Activated CD8-positive, alpha-beta T cell treated with anti-CD3 and anti-CD28 coated beads, Interleukin-2, amount 10 ng/mL, durations not matched to agents 7 days and 5 days (primary cell): ENCODE results near the gene TBC1D22A. TPM values are rescaled to one million over a fixed set of nuclear protein-coding genes. Genes with fewer than 3 reads are reported as not detected.

Experiments used
- ATAC-seq: fragments of 150-1000 bp; cut with Tn5 transposase; one replicate; pipeline ENCODE4 v1.10.0; 2021; ENCODE audit warnings: moderate library complexity
- CTCF ChIA-PET: fragments of 350-600 bp; sonication (Branson Sonifier 250); formaldehyde crosslinking; loops from one replicate; lab custom pipeline; 2021; ENCODE audit warnings: antibody characterized with exemption; lab: Charles Lee
- POLR2A ChIA-PET: fragments of 350-600 bp; sonication (Branson Sonifier 250); formaldehyde crosslinking; loops from one replicate; lab custom pipeline; 2021; ENCODE audit warnings: antibody characterized with exemption; lab: Charles Lee
- DNase-seq: peaks from one replicate; pipeline ENCODE4 v3.0.0-alpha.2; 2020
- H3K27ac Mint-ChIP-seq: one replicate; pipeline ENCODE4 v1.8.0; 2021; ENCODE audit warnings: mild to moderate bottlenecking, mixed read lengths
- H3K27me3 Mint-ChIP-seq: one replicate; pipeline ENCODE4 v1.8.0; 2021; ENCODE audit warnings: low read depth, mixed read lengths
- H3K36me3 Mint-ChIP-seq: one replicate; pipeline ENCODE4 v1.8.0; 2021; ENCODE audit warnings: low read depth, mixed read lengths
- H3K4me1 Mint-ChIP-seq: one replicate; pipeline ENCODE4 v1.8.0; 2021; ENCODE audit warnings: low read depth, mixed read lengths
- H3K4me3 Mint-ChIP-seq: one replicate; pipeline ENCODE4 v1.8.0; 2021; ENCODE audit warnings: mild to moderate bottlenecking, mixed read lengths
- H3K9me3 Mint-ChIP-seq: one replicate; pipeline ENCODE4 v1.8.0; 2022; ENCODE audit warnings: mixed read lengths; ENCODE audit not compliant: insufficient read depth
- total RNA-seq, 2 experiments: library from RNA; stranded (reverse); gene quantifications; one replicate each; pipeline ENCODE4 v1.2.3, GENCODE V29; 2021

TBC1D22A gene
- total RNA-seq, 2 experiments from 2014 or later, result 34.1 to 38.7 TPM

DNA sequence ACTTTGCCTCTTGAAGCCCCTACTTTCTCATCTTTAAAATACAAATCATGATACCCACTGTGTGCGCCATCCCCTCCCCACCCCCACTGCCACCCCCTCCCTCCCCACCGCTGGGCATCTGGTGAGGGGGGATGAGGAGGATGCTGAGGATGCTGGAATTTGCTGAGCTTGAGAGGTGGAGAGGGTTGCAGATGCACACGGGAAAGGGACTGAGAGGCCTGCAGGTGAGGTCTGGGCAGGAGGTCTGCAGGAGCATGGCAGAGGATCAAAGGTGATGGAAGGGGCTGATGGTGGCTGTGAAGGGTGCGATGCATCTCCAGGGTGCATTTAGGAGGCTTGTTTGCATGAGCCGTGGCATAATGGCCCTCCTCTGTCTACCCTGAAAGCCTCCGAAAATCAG lies 7.6 kb upstream of the TBC1D22A start:
- POLR2A ChIA-PET, result no interaction called here

GRCh38 chr22:46755525-46755924 lies 6.9 kb upstream of the TBC1D22A start:
- ChIA-PET POLR2A (no interaction called here), CTCF (interaction anchor here (4.3 kb wide), 1 partner anchor 47 kb away, joined by 88 read pairs; no protein-coding TSS in a partner anchor)
- H3K4me3 Mint-ChIP-seq, result no peak overlapping the region
- H3K27me3 Mint-ChIP-seq, result no peaks in the 10 kb centered on the region
- H3K36me3 Mint-ChIP-seq, result peaks cover 14% of the 10 kb centered on the region
- DNase-seq (no peak), ATAC-seq (no peak)
- peaks cover 16% of the 10 kb centered on the region for H3K4me1 Mint-ChIP-seq
- H3K27ac Mint-ChIP-seq, result no peak overlapping the region
- peaks cover 7% of the 10 kb centered on the region for H3K9me3 Mint-ChIP-seq

More for the DNA sequence above, 7.6 kb upstream of the TBC1D22A start:
- H3K27ac Mint-ChIP-seq, result no peak overlapping the region
- no peaks in the 10 kb centered on the region for H3K27me3 Mint-ChIP-seq
- H3K36me3 Mint-ChIP-seq, result peaks cover 11% of the 10 kb centered on the region
- no peak for DNase-seq
- H3K4me3 Mint-ChIP-seq, result no peak overlapping the region
- CTCF ChIA-PET, result no interaction called here
- ATAC-seq, result no peak
- H3K4me1 Mint-ChIP-seq, result peaks cover 23% of the 10 kb centered on the region
- H3K9me3 Mint-ChIP-seq, result peaks cover 7% of the 10 kb centered on the region

- no peak for DNase-seq
- no peak overlapping the region for H3K4me3 Mint-ChIP-seq
- ChIA-PET POLR2A (interaction anchor here (0.6 kb wide), 1 partner anchor 35 kb away, joined by 3 read pairs; no protein-coding TSS in a partner anchor), CTCF (interaction anchor here (0.8 to 4.3 kb wide), 4 partner anchors 35 to 193 kb away, joined by 3 to 88 read pairs (median 7); no protein-coding TSS in a partner anchor)
- H3K4me1 Mint-ChIP-seq, result peaks cover 18% of the 10 kb centered on the region
- no peak for ATAC-seq
- H3K27me3 Mint-ChIP-seq, result no peaks in the 10 kb centered on the region
- peaks cover 7% of the 10 kb centered on the region for H3K9me3 Mint-ChIP-seq
- peaks cover 14% of the 10 kb centered on the region for H3K36me3 Mint-ChIP-seq
- H3K27ac Mint-ChIP-seq, result no peak overlapping the region
Measured at GRCh38 chr22:46756097-46756496, 6.4 kb upstream of the TBC1D22A start.

DNA sequence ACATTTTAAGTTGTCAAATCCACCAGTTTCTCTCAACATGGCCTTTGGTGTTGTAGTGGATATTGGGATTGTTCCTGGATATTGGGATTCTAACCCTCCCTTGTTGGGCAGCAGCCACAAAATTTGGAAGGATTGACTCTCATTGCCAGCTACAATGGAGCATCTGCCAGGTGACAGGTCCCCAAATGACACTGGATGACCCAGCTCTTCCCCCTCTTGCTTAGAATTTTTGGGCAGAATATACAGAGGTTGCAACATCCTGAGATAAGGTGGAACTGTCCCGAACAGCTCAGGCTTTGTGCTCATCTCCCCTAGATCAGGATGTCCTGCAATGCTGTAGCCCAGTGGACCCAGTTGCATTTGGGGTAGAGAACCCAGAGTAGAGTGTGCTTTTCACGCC lies 5.3 kb upstream of the TBC1D22A start:
- Mint-ChIP-seq H3K9me3 (peaks cover 7% of the 10 kb centered on the region), H3K4me1 (peaks cover 24% of the 10 kb centered on the region), H3K36me3 (peaks cover 16% of the 10 kb centered on the region), H3K27me3 (no peaks in the 10 kb centered on the region), H3K27ac (no peak overlapping the region), H3K4me3 (no peak overlapping the region)
- ATAC-seq (no peak), DNase-seq (no peak)
- POLR2A ChIA-PET, result interaction anchor here (1.0 to 1.3 kb wide), 2 partner anchors 8 to 46 kb away, joined by 3 read pairs; no protein-coding TSS in a partner anchor
- CTCF ChIA-PET, result interaction anchor here (1.6 to 4.3 kb wide), 3 partner anchors 34 to 46 kb away, joined by 7 to 88 read pairs (median 7); no protein-coding TSS in a partner anchor

- H3K27me3 Mint-ChIP-seq, result no peaks in the 10 kb centered on the region
- no peak overlapping the region for H3K4me3 Mint-ChIP-seq
- POLR2A ChIA-PET, result interaction anchor here (0.6 to 1.4 kb wide), 7 partner anchors 8 to 45 kb away, joined by 3 to 5 read pairs (median 3); no protein-coding TSS in a partner anchor
- H3K9me3 Mint-ChIP-seq, result peaks cover 7% of the 10 kb centered on the region
- H3K27ac Mint-ChIP-seq, result no peak overlapping the region
- H3K36me3 Mint-ChIP-seq, result peaks cover 23% of the 10 kb centered on the region
- CTCF ChIA-PET, result interaction anchor here (0.8 to 4.3 kb wide), 23 partner anchors 9 to 722 kb away, joined by 3 to 88 read pairs (median 8); no protein-coding TSS in a partner anchor
- no peak for DNase-seq
- no peak for ATAC-seq
- H3K4me1 Mint-ChIP-seq, result peaks cover 28% of the 10 kb centered on the region
Measured at GRCh38 chr22:46758121-46758520, 4.3 kb upstream of the TBC1D22A start.

DNA sequence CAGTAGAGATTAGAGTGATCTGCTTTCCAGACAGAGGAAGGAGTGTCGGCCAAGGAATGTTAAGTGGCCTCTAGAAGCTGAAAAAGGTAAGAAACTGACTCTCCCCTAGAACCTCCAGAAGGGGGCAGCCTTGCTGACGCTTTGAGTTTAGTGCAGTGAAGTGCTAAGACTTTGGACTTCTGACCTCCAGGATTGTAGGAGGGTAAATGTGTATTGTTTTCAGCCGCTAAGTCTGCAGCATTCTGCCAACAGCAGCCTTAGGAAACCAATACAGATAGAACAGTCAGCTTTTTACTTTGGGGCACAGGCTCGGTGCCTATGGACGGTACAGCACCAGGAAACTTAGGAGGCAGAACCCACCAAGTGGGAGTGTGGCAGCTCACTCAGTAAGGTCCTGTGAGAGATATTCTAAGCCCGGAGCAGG lies 3.6 kb upstream of the TBC1D22A start:
- ChIA-PET CTCF (interaction anchor here (0.8 to 4.3 kb wide), 26 partner anchors 8 to 254 kb away, joined by 3 to 88 read pairs (median 8); no protein-coding TSS in a partner anchor), POLR2A (interaction anchor here (0.6 to 1.4 kb wide), 6 partner anchors 9 to 44 kb away, joined by 3 to 5 read pairs (median 3); no protein-coding TSS in a partner anchor)
- peak; percentile 71 for DNase-seq
- Mint-ChIP-seq H3K4me1 (peaks cover 35% of the 10 kb centered on the region), H3K36me3 (peaks cover 25% of the 10 kb centered on the region), H3K4me3 (no peak overlapping the region), H3K9me3 (peaks cover 7% of the 10 kb centered on the region), H3K27ac (no peak overlapping the region), H3K27me3 (no peaks in the 10 kb centered on the region)
- ATAC-seq, result no peak

- no peaks in the 10 kb centered on the region for H3K27me3 Mint-ChIP-seq
- peak overlapping the region; percentile 100 for H3K4me3 Mint-ChIP-seq
- ChIA-PET CTCF (interaction anchor here (1.2 to 1.5 kb wide), 4 partner anchors 10 to 42 kb away, joined by 3 to 11 read pairs (median 4); no protein-coding TSS in a partner anchor), POLR2A (interaction anchor here (3.1 kb wide), 1 partner anchor 11 kb away, joined by 33 read pairs; no protein-coding TSS in a partner anchor)
- peaks cover 7% of the 10 kb centered on the region for H3K9me3 Mint-ChIP-seq
- no peak for ATAC-seq
- peaks cover 48% of the 10 kb centered on the region for H3K4me1 Mint-ChIP-seq
- DNase-seq, result no peak
- peak overlapping the region; percentile 83 for H3K27ac Mint-ChIP-seq
- peaks cover 34% of the 10 kb centered on the region for H3K36me3 Mint-ChIP-seq
Measured at GRCh38 chr22:46761017-46761416, 1.4 kb upstream of the TBC1D22A start.

- Mint-ChIP-seq H3K27ac (peak overlapping the region; percentile 99), H3K27me3 (no peaks in the 10 kb centered on the region), H3K9me3 (peaks cover 2% of the 10 kb centered on the region), H3K36me3 (peaks cover 29% of the 10 kb centered on the region), H3K4me1 (peaks cover 47% of the 10 kb centered on the region), H3K4me3 (peak overlapping the region; percentile 100)
- ChIA-PET CTCF (interaction anchor here (1.2 to 4.6 kb wide), 12 partner anchors 9 to 198 kb away, joined by 3 to 38 read pairs (median 5); no protein-coding TSS in a partner anchor), POLR2A (interaction anchor here (0.6 to 3.1 kb wide), 13 partner anchors 12 to 1112 kb away, joined by 3 to 33 read pairs (median 6); no protein-coding TSS in a partner anchor)
- no peak for ATAC-seq
- DNase-seq, result no peak
Measured at GRCh38 chr22:46761539-46762237, 762 bp upstream of the TBC1D22A start.

- CTCF ChIA-PET, result interaction anchor here (1.2 to 4.6 kb wide), 9 partner anchors 11 to 199 kb away, joined by 3 to 38 read pairs (median 5); no protein-coding TSS in a partner anchor
- peak; percentile 46 for ATAC-seq
- DNase-seq, result peak; percentile 62
- H3K9me3 Mint-ChIP-seq, result no peaks in the 10 kb centered on the region
- peaks cover 34% of the 10 kb centered on the region for H3K36me3 Mint-ChIP-seq
- peak overlapping the region; percentile 100 for H3K4me3 Mint-ChIP-seq
- POLR2A ChIA-PET, result interaction anchor here (0.6 to 3.1 kb wide), 18 partner anchors 9 to 1336 kb away, joined by 3 to 33 read pairs (median 5); no protein-coding TSS in a partner anchor
- H3K4me1 Mint-ChIP-seq, result peaks cover 60% of the 10 kb centered on the region
- peak overlapping the region; percentile 99 for H3K27ac Mint-ChIP-seq
- H3K27me3 Mint-ChIP-seq, result no peaks in the 10 kb centered on the region
Measured at GRCh38 chr22:46763051-46763705, 728 bp downstream of the TBC1D22A start.

DNA sequence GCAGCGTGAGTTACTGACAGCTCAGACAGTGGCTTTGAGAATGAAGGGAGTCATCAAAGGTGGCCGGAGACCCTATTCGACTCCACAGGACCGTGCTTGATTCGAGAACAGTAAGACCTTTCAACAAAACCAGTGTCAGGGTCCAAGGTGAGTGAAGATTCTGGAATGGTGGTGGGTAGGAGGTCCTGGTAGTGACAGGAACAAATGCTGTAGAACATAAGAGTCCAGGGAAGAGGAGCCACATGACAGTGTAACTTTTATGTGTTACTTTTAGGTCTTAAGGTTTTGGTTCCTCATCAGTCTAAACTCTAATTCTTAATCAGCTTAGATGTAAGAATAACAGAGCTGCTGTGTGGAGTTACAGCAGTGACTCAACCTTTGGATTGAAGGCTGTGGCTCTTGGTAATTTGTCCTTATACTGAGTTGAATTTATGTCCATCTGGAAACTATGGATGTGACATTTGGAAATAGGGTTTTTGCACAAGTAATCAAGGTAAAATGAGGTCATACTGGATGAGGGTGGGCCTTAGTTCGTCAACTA lies 1.8 kb downstream of the TBC1D22A start:
- Mint-ChIP-seq H3K27me3 (no peaks in the 10 kb centered on the region), H3K4me3 (peak overlapping the region; percentile 100), H3K9me3 (no peaks in the 10 kb centered on the region), H3K27ac (peak overlapping the region; percentile 32), H3K36me3 (peaks cover 34% of the 10 kb centered on the region), H3K4me1 (peaks cover 52% of the 10 kb centered on the region)
- ChIA-PET CTCF (interaction anchor here (0.9 to 4.6 kb wide), 4 partner anchors 10 to 200 kb away, joined by 3 to 38 read pairs (median 12); no protein-coding TSS in a partner anchor), POLR2A (interaction anchor here (1.3 to 2.7 kb wide), 3 partner anchors 10 to 27 kb away, joined by 3 to 29 read pairs (median 25); no protein-coding TSS in a partner anchor)
- ATAC-seq (no peak), DNase-seq (no peak)
